SU-DHL-6 (cell line): Measurements from ENCODE around the gene PPFIA2.

Experiments used
- H2AFZ ChIP-seq: fragments of 200-600 bp; sonication (generic); 2 replicates; pipeline ENCODE4 v1.6.1; 2014; ENCODE audit warnings: low read depth, mild to moderate bottlenecking, moderate library complexity, mixed read lengths, antibody characterized with exemption, low read length; ENCODE audit not compliant: severe bottlenecking
- H3F3A ChIP-seq: fragments of 200-600 bp; shearing (Covaris generic); 2 replicates; pipeline ENCODE4 v1.6.0; 2016; ENCODE audit warnings: antibody characterized with exemption, mild to moderate bottlenecking; ENCODE audit not compliant: insufficient read depth
- H3K27ac ChIP-seq: fragments of 200-600 bp; sonication (generic); 2 replicates; pipeline ENCODE4 v1.5.1; 2016; ENCODE audit warnings: low read depth, mild to moderate bottlenecking, low read length, moderate library complexity, mixed read lengths
- H3K27me3 ChIP-seq: fragments of 200-600 bp; sonication (generic), shearing (Covaris generic); 2 replicates; pipeline ENCODE4 v1.6.0; 2014; ENCODE audit warnings: mild to moderate bottlenecking, low read length
- H3K36me3 ChIP-seq: fragments of 200-600 bp; sonication (generic); 2 replicates; pipeline ENCODE4 v1.6.1; 2014; ENCODE audit warnings: mild to moderate bottlenecking, low read length, mixed read lengths
- H3K4me2 ChIP-seq: fragments of 300-600, 200-600 bp; shearing (Covaris generic), sonication (generic); 2 replicates; pipeline ENCODE4 v1.6.0; 2014; ENCODE audit warnings: low read length, low read depth, mild to moderate bottlenecking; ENCODE audit not compliant: poor library complexity, severe bottlenecking
- H3K4me3 ChIP-seq: fragments of 200-600 bp; sonication (generic); 2 replicates; pipeline ENCODE4 v1.5.1; 2014; ENCODE audit warnings: antibody characterized with exemption, low read length, mild to moderate bottlenecking, mixed read lengths; ENCODE audit not compliant: insufficient read depth, poor library complexity, severe bottlenecking
- H3K79me2 ChIP-seq: fragments of 200-600 bp; sonication (generic); 2 replicates; pipeline ENCODE4 v1.6.1; 2014; ENCODE audit warnings: mild to moderate bottlenecking, low read length, moderate library complexity; ENCODE audit not compliant: insufficient read depth
- H3K9ac ChIP-seq: fragments of 200-600 bp; sonication (generic); 2 replicates; pipeline ENCODE4 v1.7.0; 2014; ENCODE audit warnings: mild to moderate bottlenecking, low read length
- H3K9me2 ChIP-seq: fragments of 200-600 bp; sonication (generic); replicated peaks from 2 replicates; pipeline ENCODE4 v1.6.1; 2014; ENCODE audit warnings: low read length; ENCODE audit not compliant: insufficient read depth
- H3K9me3 ChIP-seq: fragments of 200-600 bp; sonication (generic); 2 replicates; pipeline ENCODE4 v1.6.1; 2014; ENCODE audit warnings: low read length, mixed read lengths; ENCODE audit not compliant: insufficient read depth
- H4K20me1 ChIP-seq: fragments of 200-600 bp; sonication (generic); 2 replicates; pipeline ENCODE4 v1.6.1; 2014; ENCODE audit warnings: low read depth, mild to moderate bottlenecking, antibody characterized with exemption, low read length, moderate library complexity, mixed read lengths
- EZH2phosphoT487 ChIP-seq: fragments of 200-600 bp; sonication (generic), shearing (Covaris generic); conservative IDR thresholded peaks from 2 replicates; pipeline ENCODE4 v1.6.1; 2018; ENCODE audit warnings: mild to moderate bottlenecking, antibody characterized with exemption, low read length, moderate library complexity, mixed read lengths
- TF ChIP-seq, protein P1 (sequence below): fragments of 200-600 bp; sonication (generic); IDR thresholded peaks from one replicate; pipeline ENCODE4 v1.5.1; 2017; ENCODE audit warnings: antibody characterized with exemption, mild to moderate bottlenecking, low read length, moderate library complexity; ENCODE audit not compliant: insufficient read depth, poor library complexity, severe bottlenecking

Gene PPFIA2

DNA sequence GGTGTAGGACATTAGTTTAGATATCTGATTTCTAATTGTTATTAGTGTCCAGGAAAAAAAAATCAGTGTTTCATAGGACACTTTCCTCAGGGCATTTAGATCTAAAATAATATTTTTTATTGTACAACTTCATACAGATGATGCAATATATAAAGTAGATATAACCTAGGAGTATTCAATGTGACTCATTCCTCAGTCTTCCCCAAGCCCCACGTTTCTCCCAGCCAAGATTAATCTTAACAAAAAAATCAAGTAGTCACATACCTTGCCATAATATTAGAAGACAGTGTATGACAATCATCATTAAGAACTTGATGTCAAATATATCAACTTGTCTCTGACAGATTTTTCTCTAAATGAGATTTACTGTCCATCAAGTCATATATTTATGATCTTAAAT is 37.1 kb downstream of the PPFIA2 start:
- H3K9ac ChIP-seq: no peak overlapping the region
- H3K9me3 ChIP-seq: no peaks in the 10 kb centered on the region
- no peaks in the 10 kb centered on the region for H4K20me1 ChIP-seq
- H2AFZ ChIP-seq: no peak overlapping the region
- H3K4me2 ChIP-seq: no peak overlapping the region
- TF ChIP-seq, protein P1, sequence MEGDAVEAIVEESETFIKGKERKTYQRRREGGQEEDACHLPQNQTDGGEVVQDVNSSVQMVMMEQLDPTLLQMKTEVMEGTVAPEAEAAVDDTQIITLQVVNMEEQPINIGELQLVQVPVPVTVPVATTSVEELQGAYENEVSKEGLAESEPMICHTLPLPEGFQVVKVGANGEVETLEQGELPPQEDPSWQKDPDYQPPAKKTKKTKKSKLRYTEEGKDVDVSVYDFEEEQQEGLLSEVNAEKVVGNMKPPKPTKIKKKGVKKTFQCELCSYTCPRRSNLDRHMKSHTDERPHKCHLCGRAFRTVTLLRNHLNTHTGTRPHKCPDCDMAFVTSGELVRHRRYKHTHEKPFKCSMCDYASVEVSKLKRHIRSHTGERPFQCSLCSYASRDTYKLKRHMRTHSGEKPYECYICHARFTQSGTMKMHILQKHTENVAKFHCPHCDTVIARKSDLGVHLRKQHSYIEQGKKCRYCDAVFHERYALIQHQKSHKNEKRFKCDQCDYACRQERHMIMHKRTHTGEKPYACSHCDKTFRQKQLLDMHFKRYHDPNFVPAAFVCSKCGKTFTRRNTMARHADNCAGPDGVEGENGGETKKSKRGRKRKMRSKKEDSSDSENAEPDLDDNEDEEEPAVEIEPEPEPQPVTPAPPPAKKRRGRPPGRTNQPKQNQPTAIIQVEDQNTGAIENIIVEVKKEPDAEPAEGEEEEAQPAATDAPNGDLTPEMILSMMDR: no peak
- no peak for TF ChIP-seq EZH2phosphoT487
- no peak overlapping the region for H3K4me3 ChIP-seq
- no peaks in the 10 kb centered on the region for H3F3A ChIP-seq
- H3K9me2 ChIP-seq: no peaks in the 10 kb centered on the region
- H3K36me3 ChIP-seq: no peaks in the 10 kb centered on the region
- H3K27me3 ChIP-seq: no peaks in the 10 kb centered on the region
- H3K79me2 ChIP-seq: no peaks in the 10 kb centered on the region
- no peak overlapping the region for H3K27ac ChIP-seq

DNA sequence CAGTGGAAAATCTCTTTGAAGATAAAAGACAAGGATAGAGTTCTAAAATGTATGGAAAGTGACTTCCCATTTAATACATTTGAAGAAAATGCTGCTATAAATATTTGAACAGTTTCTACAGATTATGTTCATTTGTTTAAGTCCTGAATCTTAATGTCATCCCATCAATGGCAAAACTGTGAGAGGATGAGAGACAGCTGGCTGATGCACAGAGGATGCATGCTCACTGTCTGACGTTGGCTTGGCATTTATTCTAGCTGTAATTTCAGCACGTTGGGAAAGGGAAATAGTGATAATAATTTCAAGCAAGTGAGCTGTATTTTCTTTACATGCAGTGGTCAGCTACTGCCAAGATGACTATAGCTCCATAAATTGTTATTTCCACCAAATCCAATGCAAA is 40.5 kb downstream of the PPFIA2 start:
- no peak for TF ChIP-seq EZH2phosphoT487
- TF ChIP-seq, protein P1: no peak
- H3K27me3 ChIP-seq: no peaks in the 10 kb centered on the region
- no peak overlapping the region for H3K4me3 ChIP-seq
- no peak overlapping the region for H3K4me2 ChIP-seq
- H3K9me3 ChIP-seq: no peaks in the 10 kb centered on the region
- H2AFZ ChIP-seq: no peak overlapping the region
- no peaks in the 10 kb centered on the region for H3K79me2 ChIP-seq
- no peaks in the 10 kb centered on the region for H3K9me2 ChIP-seq
- H3F3A ChIP-seq: no peaks in the 10 kb centered on the region
- H4K20me1 ChIP-seq: no peaks in the 10 kb centered on the region
- H3K9ac ChIP-seq: no peak overlapping the region
- no peaks in the 10 kb centered on the region for H3K36me3 ChIP-seq
- no peak overlapping the region for H3K27ac ChIP-seq

DNA sequence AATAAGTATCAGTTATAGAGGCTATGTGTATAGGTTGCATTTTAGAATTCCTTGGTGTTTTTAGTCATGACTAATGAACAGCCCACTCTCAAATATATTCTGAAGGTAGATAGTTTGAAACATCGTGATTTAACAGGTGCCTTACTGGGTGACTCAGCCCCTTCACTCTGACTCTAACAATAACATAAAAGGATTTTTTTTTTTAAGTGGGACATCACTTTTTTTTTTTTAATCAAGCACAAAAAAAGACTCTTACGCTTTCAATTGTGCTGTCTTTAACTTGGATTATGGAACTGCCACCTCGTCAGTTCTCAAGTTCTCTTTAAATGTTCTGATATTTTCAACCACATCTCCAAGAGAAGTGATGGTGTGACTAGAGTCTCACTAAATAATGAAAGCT is 46.6 kb downstream of the PPFIA2 start:
- H3K4me3 ChIP-seq: no peak overlapping the region
- H3K79me2 ChIP-seq: no peaks in the 10 kb centered on the region
- no peaks in the 10 kb centered on the region for H3K36me3 ChIP-seq
- H3K9me3 ChIP-seq: no peaks in the 10 kb centered on the region
- H3K27ac ChIP-seq: no peak overlapping the region
- no peak overlapping the region for H2AFZ ChIP-seq
- H3K4me2 ChIP-seq: no peak overlapping the region
- H3K27me3 ChIP-seq: no peaks in the 10 kb centered on the region
- no peaks in the 10 kb centered on the region for H3K9me2 ChIP-seq
- H3F3A ChIP-seq: no peaks in the 10 kb centered on the region
- no peaks in the 10 kb centered on the region for H4K20me1 ChIP-seq
- TF ChIP-seq, protein P1: no peak
- no peak for TF ChIP-seq EZH2phosphoT487
- H3K9ac ChIP-seq: no peak overlapping the region
